C4-2B (cell line): ENCODE results near the gene AGAP1.

Source experiments
- ZFX ChIP-seq: fragments of 450-650 bp; IDR thresholded peaks from 2 replicates; pipeline ENCODE4 v1.6.1; 2017
- TF ChIP-seq, protein P1 (sequence below): fragments of 450-650 bp; conservative IDR thresholded peaks from 2 replicates; pipeline ENCODE4 v1.5.1; 2017; ENCODE audit warnings: mild to moderate bottlenecking

GRCh38 chr2:235588750-235589149, 94.9 kb downstream of the AGAP1 start:
- TF ChIP-seq, protein P1, sequence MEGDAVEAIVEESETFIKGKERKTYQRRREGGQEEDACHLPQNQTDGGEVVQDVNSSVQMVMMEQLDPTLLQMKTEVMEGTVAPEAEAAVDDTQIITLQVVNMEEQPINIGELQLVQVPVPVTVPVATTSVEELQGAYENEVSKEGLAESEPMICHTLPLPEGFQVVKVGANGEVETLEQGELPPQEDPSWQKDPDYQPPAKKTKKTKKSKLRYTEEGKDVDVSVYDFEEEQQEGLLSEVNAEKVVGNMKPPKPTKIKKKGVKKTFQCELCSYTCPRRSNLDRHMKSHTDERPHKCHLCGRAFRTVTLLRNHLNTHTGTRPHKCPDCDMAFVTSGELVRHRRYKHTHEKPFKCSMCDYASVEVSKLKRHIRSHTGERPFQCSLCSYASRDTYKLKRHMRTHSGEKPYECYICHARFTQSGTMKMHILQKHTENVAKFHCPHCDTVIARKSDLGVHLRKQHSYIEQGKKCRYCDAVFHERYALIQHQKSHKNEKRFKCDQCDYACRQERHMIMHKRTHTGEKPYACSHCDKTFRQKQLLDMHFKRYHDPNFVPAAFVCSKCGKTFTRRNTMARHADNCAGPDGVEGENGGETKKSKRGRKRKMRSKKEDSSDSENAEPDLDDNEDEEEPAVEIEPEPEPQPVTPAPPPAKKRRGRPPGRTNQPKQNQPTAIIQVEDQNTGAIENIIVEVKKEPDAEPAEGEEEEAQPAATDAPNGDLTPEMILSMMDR = no peak
- TF ChIP-seq ZFX = no peak
